Endothelial cell of umbilical vein (primary cell): ENCODE data around the gene IFIT3. TPM values are rescaled to one million over a fixed set of nuclear protein-coding genes. Genes with fewer than 3 reads are reported as not detected.

Experiments
- BruUV-seq: library from RNA; stranded (reverse); fragments of 400-500 nt; replicated peaks from 2 replicates; lab custom pipeline; 2021; lab: Mats Ljungman, UMichigan
- CTCF ChIA-PET: fragments of 300-600, 350-600 bp; sonication (Branson Sonifier 250); formaldehyde crosslinking; loops from one replicate; lab custom pipeline; 2021; ENCODE audit warnings: antibody characterized with exemption, inconsistent platforms; lab: Charles Lee
- POLR2A ChIA-PET: fragments of 300-600, 350-600 bp; sonication (Branson Sonifier 250); formaldehyde crosslinking; loops from one replicate; lab custom pipeline; 2021; ENCODE audit warnings: antibody characterized with exemption, inconsistent platforms; lab: Charles Lee
- DNase-seq: peaks from one replicate; pipeline ENCODE4 v3.0.0-alpha.2; 2011; ENCODE audit warnings: low read depth, low spot score
- FAIRE-seq: peaks from 2 replicates; lab custom pipeline; 2011; peaks lifted over from hg19 to GRCh38; lab: Jason Lieb, UNC
- H2AFZ ChIP-seq: 2 replicates; pipeline ENCODE4 v1.6.0; 2012; ENCODE audit warnings: low read depth, low read length, control low read depth, inconsistent platforms
- H3K27ac ChIP-seq: 2 replicates; pipeline ENCODE4 v1.5.1; 2011; ENCODE audit warnings: low read depth, mild to moderate bottlenecking, control low read depth, low read length, moderate library complexity; ENCODE audit not compliant: insufficient read depth
- H3K27me3 ChIP-seq, 2 experiments: 2 replicates each; pipeline versions ENCODE4 v1.6.0 to v1.6.1; 2011; ENCODE audit warnings: low read length in 2 of 2, mixed read lengths in 1 of 2; ENCODE audit not compliant: control insufficient read depth in 2 of 2, insufficient read depth in 2 of 2
- H3K36me3 ChIP-seq, 2 experiments: 2 replicates in 1 of 2; 3 replicates in 1 of 2; pipeline ENCODE4 v1.5.1; 2011; ENCODE audit warnings: low read length in 2 of 2, mild to moderate bottlenecking in 1 of 2, moderate library complexity in 1 of 2; ENCODE audit not compliant: control insufficient read depth in 2 of 2, insufficient read depth in 2 of 2; ENCODE audit errors: extremely low read depth in 1 of 2
- H3K4me1 ChIP-seq: 3 replicates; pipeline ENCODE4 v1.5.1; 2011; ENCODE audit warnings: mild to moderate bottlenecking, low read length; ENCODE audit not compliant: control insufficient read depth, insufficient read depth; ENCODE audit errors: extremely low read depth
- H3K4me2 ChIP-seq: 2 replicates; pipeline ENCODE4 v1.6.1; 2011; ENCODE audit warnings: low read length, control low read depth, mixed read lengths; ENCODE audit not compliant: insufficient read depth
- H3K4me3 ChIP-seq, 3 experiments: fragments of 200-600 bp in 1 of 3; sonication (generic), shearing (Covaris generic) in 1 of 3; replicated peaks in 1 of 3; 2 replicates each; pipeline ENCODE4 v1.5.1; 2011 to 2016; ENCODE audit warnings: control low read depth in 3 of 3, low read length in 3 of 3, mild to moderate bottlenecking in 2 of 3, inconsistent platforms in 1 of 3, low read depth in 1 of 3, moderate library complexity in 1 of 3; ENCODE audit not compliant: insufficient read depth in 1 of 3
- H3K79me2 ChIP-seq: 2 replicates; pipeline ENCODE4 v1.6.0; 2012; ENCODE audit warnings: low read length, inconsistent platforms; ENCODE audit not compliant: control insufficient read depth, insufficient read depth
- H3K9ac ChIP-seq: replicated peaks from 2 replicates; pipeline ENCODE3; 2011; ENCODE audit warnings: low read length, control low read depth; ENCODE audit not compliant: insufficient read depth; ENCODE audit errors: extremely low read depth
- H3K9me1 ChIP-seq: replicated peaks from 3 replicates; pipeline ENCODE4 v1.6.0; 2011; ENCODE audit warnings: mild to moderate bottlenecking, low read length; ENCODE audit not compliant: control insufficient read depth, insufficient read depth; ENCODE audit errors: extremely low read depth
- H3K9me3 ChIP-seq: replicated peaks from 2 replicates; pipeline ENCODE4 v1.5.1; 2012; ENCODE audit warnings: low read length, inconsistent platforms; ENCODE audit not compliant: control insufficient read depth, insufficient read depth
- H4K20me1 ChIP-seq: replicated peaks from 2 replicates; pipeline ENCODE3; 2011; ENCODE audit warnings: mild to moderate bottlenecking, low read length; ENCODE audit not compliant: control insufficient read depth, insufficient read depth; ENCODE audit errors: extremely low read depth
- CTCF ChIP-seq, 2 donors: IDR thresholded peaks; 1 replicate in 1 of 2; 2 replicates in 1 of 2; pipeline ENCODE4 v1.5.1; 2011; ENCODE audit warnings: low read length in 2 of 2, mild to moderate bottlenecking in 2 of 2, moderate library complexity in 2 of 2, control low read depth in 1 of 2, inconsistent platforms in 1 of 2, low read depth in 1 of 2; ENCODE audit not compliant: insufficient read depth in 1 of 2; ENCODE audit errors: extremely low read depth in 1 of 2
- EZH2 ChIP-seq: IDR thresholded peaks from 2 replicates; pipeline ENCODE4 v1.6.1; 2012; ENCODE audit warnings: borderline replicate concordance, low read depth, mild to moderate bottlenecking, moderate library complexity, low read length, inconsistent platforms; ENCODE audit not compliant: severe bottlenecking
- FOS ChIP-seq: IDR thresholded peaks from 2 replicates; pipeline ENCODE4 v1.6.1; 2011; ENCODE audit warnings: mild to moderate bottlenecking, low read length, moderate library complexity, borderline replicate concordance; ENCODE audit not compliant: insufficient read depth
- GATA2 ChIP-seq: IDR thresholded peaks from 2 replicates; pipeline ENCODE4 v1.7.0; 2011; ENCODE audit warnings: low read depth, mild to moderate bottlenecking, moderate library complexity, mixed read lengths, low read length; ENCODE audit not compliant: insufficient read length, insufficient read depth
- JUN ChIP-seq: IDR thresholded peaks from 2 replicates; pipeline ENCODE4 v1.6.1; 2011; ENCODE audit warnings: borderline replicate concordance, low read depth; ENCODE audit not compliant: insufficient read length, insufficient read depth
- MAX ChIP-seq: IDR thresholded peaks from 2 replicates; pipeline ENCODE4 v1.6.1; 2011; ENCODE audit not compliant: insufficient read depth, insufficient read length
- MYC ChIP-seq: IDR thresholded peaks from one replicate; pipeline ENCODE4 v1.6.1; 2011; ENCODE audit warnings: mild to moderate bottlenecking, low read depth, low read length
- POLR2A ChIP-seq: IDR thresholded peaks from 2 replicates; pipeline ENCODE4 v1.6.1; 2012; ENCODE audit warnings: low read depth, mild to moderate bottlenecking, control low read depth, low read length
- POLR2AphosphoS5 ChIP-seq: IDR thresholded peaks from 2 replicates; pipeline ENCODE4 v1.6.1; 2012; ENCODE audit warnings: low read depth, mild to moderate bottlenecking, control low read depth, low read length, moderate library complexity; ENCODE audit not compliant: insufficient read depth
- dilution Hi-C: fragments of 300-500 bp; cut with MboI; formaldehyde crosslinking; loops from one replicate; pipeline ENCODE4 v1.15.0; 2019; ENCODE audit warnings: low sequenced_read_pairs; ENCODE audit not compliant: extremely low pct_ligation_motif_present
- intact Hi-C: fragments of 100-400 bp; cut with micrococcal nuclease; formaldehyde crosslinking; loops from one replicate; pipeline ENCODE4 v1.10.0; 2022
- polyA plus RNA-seq, 4 experiments: library from polyadenylated mRNA; depleted of rRNA in 3 of 4; stranded (reverse) in 3 of 4; unstranded in 1 of 4; fragments of >200 nt; gene quantifications; 2 replicates each; pipeline versions ENCODE4 v1.2.1 to v1.2.3, GENCODE V29; 2011 to 2012; ENCODE audit warnings: missing spikeins in 1 of 4
- total RNA-seq: library from RNA; stranded (reverse); gene quantifications from 2 replicates; pipeline ENCODE4 v1.2.3, GENCODE V29; 2021

The IFIT3 gene
- total and polyA plus RNA-seq, 2 donors (not counting 3 experiments of a cell fraction or from before 2014, with no cell fraction given) = 1.2 to 3.1 TPM

GRCh38 chr10:89379103-89379502 is 51.3 kb downstream of the IFIT3 start:
- H3K9me3 ChIP-seq = no peaks in the 10 kb centered on the region
- FAIRE-seq (no peak), DNase-seq (no peak)
- peaks cover 10 to 21% of the 10 kb centered on the region in 2 experiments for H3K27me3 ChIP-seq
- no peak overlapping the region for H3K9ac ChIP-seq
- TF ChIP-seq EZH2 (no peak), MYC (no peak), FOS (no peak), CTCF (IDR thresholded peaks at IDR 0.05; ENCODE audit: extremely low read depth in 1 of 2, insufficient read depth in 1 of 2, low read depth in 1 of 2, low read length in 2 of 2) (no peak), GATA2 (no peak), MAX (no peak), POLR2AphosphoS5 (no peak), JUN (no peak), POLR2A (no peak)
- intact Hi-C loops (no loop called here), dilution Hi-C loops (no loop called here)
- ChIA-PET POLR2A (no interaction called here), CTCF (interaction anchor here (2.7 kb wide), 1 partner anchor 10 kb away, joined by 11 read pairs; no protein-coding TSS in a partner anchor)
- no peak overlapping the region for H2AFZ ChIP-seq
- H3K4me1 ChIP-seq = peaks cover 5% of the 10 kb centered on the region
- H3K79me2 ChIP-seq = no peaks in the 10 kb centered on the region
- no peaks in the 10 kb centered on the region for H3K9me1 ChIP-seq
- H3K36me3 ChIP-seq = no peaks in the 10 kb centered on the region
- no peak overlapping the region for H3K27ac ChIP-seq
- H3K4me2 ChIP-seq = no peak overlapping the region
- no peaks in the 10 kb centered on the region for H4K20me1 ChIP-seq
- no TSS peak for BruUV-seq
- H3K4me3 ChIP-seq = no peak overlapping the region
